ENCODE measurements around the gene SNCG.
"Not testable (repeated sequence)": the region's sequence is repeated elsewhere in the genome, so short reads cannot be mapped to it uniquely, and the experiment has no call there.

SNCG gene

GRCh38 chr10:86961481-86962091, 3.2 kb downstream of the SNCG start:
- DNase-seq: no peak

GRCh38 chr10:86962136-86962980, 4.0 kb downstream of the SNCG start:
- no peak for DNase-seq

GRCh38 chr10:86962981-86963310, 4.5 kb downstream of the SNCG start:
- no peak for DNase-seq

GRCh38 chr10:86963341-86963919, 5.0 kb downstream of the SNCG start:
- DNase-seq: no peak

- no peak for DNase-seq
Measured at GRCh38 chr10:86964061-86964846, 5.9 kb downstream of the SNCG start.

GRCh38 chr10:86964847-86965190, 6.4 kb downstream of the SNCG start:
- DNase-seq: no peak

GRCh38 chr10:86965986-86966654, 7.7 kb downstream of the SNCG start:
- no peak for DNase-seq

GRCh38 chr10:86967481-86967941, 9.1 kb downstream of the SNCG start:
- DNase-seq: no peak

- DNase-seq: no peak
Measured at GRCh38 chr10:86968271-86968993, 10.0 kb downstream of the SNCG start, which contains the start of gene ADIRF. Gene ADIRF (plus strand): TSS chr10:86968482. CDS start chr10:86968545, 63 bp downstream.

GRCh38 chr10:86968994-86969355, 10.6 kb downstream of the SNCG start:
- no peak for DNase-seq

- DNase-seq: no peak
Measured at GRCh38 chr10:86969421-86970041, 11.1 kb downstream of the SNCG start.

- no peak for DNase-seq
Measured at GRCh38 chr10:86970162-86970981, 12.0 kb downstream of the SNCG start.

- no peak for DNase-seq
Measured at GRCh38 chr10:86970982-86971231, 12.5 kb downstream of the SNCG start.

- DNase-seq: peak; percentile 66
Measured at GRCh38 chr10:86971232-86971991, 13.0 kb downstream of the SNCG start.

GRCh38 chr10:86972613-86973380, 14.4 kb downstream of the SNCG start:
- DNase-seq: no peak

- DNase-seq: no peak
Measured at GRCh38 chr10:86974484-86974883, 16.1 kb downstream of the SNCG start.

GRCh38 chr10:86976362-86977056, 18.1 kb downstream of the SNCG start:
- DNase-seq: no peak

GRCh38 chr10:86978457-86978856, 20.1 kb downstream of the SNCG start:
- DNase-seq: not testable (repeated sequence)

- DNase-seq: no peak
Measured at GRCh38 chr10:86979296-86979818, 21.0 kb downstream of the SNCG start.

Data from NCI-H2029 (cell line).